ENCODE data around the gene ADORA1. TPM values are rescaled to one million over a fixed set of nuclear protein-coding genes. Genes with fewer than 3 reads are reported as not detected.

Gene ADORA1
- total and polyA plus RNA-seq, 10 of the 15 experiments (the other 5 are each of a cell fraction or from before 2014, with no cell fraction given) = not detected

- BruUV-seq (replicated peaks) = no TSS peak
- Histone ChIP-seq H3K4me3 (no peak overlapping the region), H3K4me1 (ENCODE audit: control insufficient read depth, insufficient read depth, low read length) (no peaks in the 10 kb centered on the region), H3K9me3 (replicated peaks; ENCODE audit: control insufficient read depth, insufficient read depth, low read length) (no peaks in the 10 kb centered on the region), H3K4me2 (ENCODE audit: control insufficient read depth, insufficient read depth) (no peak overlapping the region), H3K79me2 (ENCODE audit: control insufficient read depth, insufficient read depth, low read length) (no peaks in the 10 kb centered on the region), H3K9ac (ENCODE audit: control insufficient read depth, insufficient read depth, low read length) (no peak overlapping the region), H3K36me3 (ENCODE audit: control insufficient read depth in 2 of 2, insufficient read depth in 2 of 2, low read length in 1 of 2) (no peaks in the 10 kb centered on the region), H2AFZ (ENCODE audit: control insufficient read depth, low read depth, low read length) (no peak overlapping the region), H3K27me3 (replicated peaks in 1 of 2; ENCODE audit: control insufficient read depth in 2 of 2, insufficient read depth in 2 of 2, low read length in 1 of 2) (peaks cover 0 to 5% of the 10 kb centered on the region in 2 experiments; a peak in 1 of 4 replicates), H4K20me1 (ENCODE audit: control insufficient read depth, insufficient read depth) (no peaks in the 10 kb centered on the region), H3K27ac (ENCODE audit: control insufficient read depth, insufficient read depth) (no peak overlapping the region)
- no peak for DNase-seq (ENCODE audit: low read depth, low spot score)
- ATAC-seq = peak; percentile 22; the same call in 2 of the 3 replicates
- ChIA-PET RAD21 (ENCODE audit: unreplicated experiment) (interaction anchor here (1.3 to 4.0 kb wide), 9 partner anchors 32 to 175 kb away, joined by 3 to 61 read pairs (median 31); no protein-coding TSS in a partner anchor), CTCF (interaction anchor here (0.6 to 8.5 kb wide), 23 partner anchors 8 to 198 kb away, joined by 3 to 114 read pairs (median 9); partner anchors contain the start of genes ADORA1 and MYBPH), POLR2A (no interaction called here), SMC1A (ENCODE audit: uncharacterized antibody, unreplicated experiment) (interaction anchor here (0.7 to 4.0 kb wide), 15 partner anchors 11 to 480 kb away, joined by 3 to 41 read pairs (median 3); no protein-coding TSS in a partner anchor)
- in situ Hi-C loops (cut with MboI) = loop anchor here (5.0 kb wide), 1 partner anchor 178 kb away; no protein-coding TSS in a partner anchor
- 13% methylated on average over 7 of the region's 7 CpGs for WGBS (ENCODE audit: insufficient coverage, insufficient replicate concordance, low lambda C conversion rate, missing lambda C conversion rate)
- FAIRE-seq = no peak
- intact Hi-C loops (cut with micrococcal nuclease; ENCODE audit: unreplicated experiment) = no loop called here
- TF ChIP-seq, protein P1, sequence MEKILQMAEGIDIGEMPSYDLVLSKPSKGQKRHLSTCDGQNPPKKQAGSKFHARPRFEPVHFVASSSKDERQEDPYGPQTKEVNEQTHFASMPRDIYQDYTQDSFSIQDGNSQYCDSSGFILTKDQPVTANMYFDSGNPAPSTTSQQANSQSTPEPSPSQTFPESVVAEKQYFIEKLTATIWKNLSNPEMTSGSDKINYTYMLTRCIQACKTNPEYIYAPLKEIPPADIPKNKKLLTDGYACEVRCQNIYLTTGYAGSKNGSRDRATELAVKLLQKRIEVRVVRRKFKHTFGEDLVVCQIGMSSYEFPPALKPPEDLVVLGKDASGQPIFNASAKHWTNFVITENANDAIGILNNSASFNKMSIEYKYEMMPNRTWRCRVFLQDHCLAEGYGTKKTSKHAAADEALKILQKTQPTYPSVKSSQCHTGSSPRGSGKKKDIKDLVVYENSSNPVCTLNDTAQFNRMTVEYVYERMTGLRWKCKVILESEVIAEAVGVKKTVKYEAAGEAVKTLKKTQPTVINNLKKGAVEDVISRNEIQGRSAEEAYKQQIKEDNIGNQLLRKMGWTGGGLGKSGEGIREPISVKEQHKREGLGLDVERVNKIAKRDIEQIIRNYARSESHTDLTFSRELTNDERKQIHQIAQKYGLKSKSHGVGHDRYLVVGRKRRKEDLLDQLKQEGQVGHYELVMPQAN (conservative IDR thresholded peaks at IDR 0.05) = no peak
- TF ChIP-seq, protein P2, sequence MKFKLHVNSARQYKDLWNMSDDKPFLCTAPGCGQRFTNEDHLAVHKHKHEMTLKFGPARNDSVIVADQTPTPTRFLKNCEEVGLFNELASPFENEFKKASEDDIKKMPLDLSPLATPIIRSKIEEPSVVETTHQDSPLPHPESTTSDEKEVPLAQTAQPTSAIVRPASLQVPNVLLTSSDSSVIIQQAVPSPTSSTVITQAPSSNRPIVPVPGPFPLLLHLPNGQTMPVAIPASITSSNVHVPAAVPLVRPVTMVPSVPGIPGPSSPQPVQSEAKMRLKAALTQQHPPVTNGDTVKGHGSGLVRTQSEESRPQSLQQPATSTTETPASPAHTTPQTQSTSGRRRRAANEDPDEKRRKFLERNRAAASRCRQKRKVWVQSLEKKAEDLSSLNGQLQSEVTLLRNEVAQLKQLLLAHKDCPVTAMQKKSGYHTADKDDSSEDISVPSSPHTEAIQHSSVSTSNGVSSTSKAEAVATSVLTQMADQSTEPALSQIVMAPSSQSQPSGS (IDR thresholded peaks at IDR 0.05; ENCODE audit: low read length) = no peak
- TF ChIP-seq FOXM1 (IDR thresholded peaks at IDR 0.05; ENCODE audit: low read depth, low read length) (no peak), REST (IDR thresholded peaks at IDR 0.05; ENCODE audit: low read depth, low read length) (no peak), JUND (IDR thresholded peaks at IDR 0.05; ENCODE audit: low read depth, low read length) (no peak), SRF (IDR thresholded peaks at IDR 0.05; ENCODE audit: low read depth in 2 of 2, low read length in 2 of 2) (no peak), TBL1XR1 (IDR thresholded peaks at IDR 0.05; ENCODE audit: low read depth, low read length) (no peak), NBN (IDR thresholded peaks at IDR 0.05) (no peak)
- TF ChIP-seq, protein P3, sequence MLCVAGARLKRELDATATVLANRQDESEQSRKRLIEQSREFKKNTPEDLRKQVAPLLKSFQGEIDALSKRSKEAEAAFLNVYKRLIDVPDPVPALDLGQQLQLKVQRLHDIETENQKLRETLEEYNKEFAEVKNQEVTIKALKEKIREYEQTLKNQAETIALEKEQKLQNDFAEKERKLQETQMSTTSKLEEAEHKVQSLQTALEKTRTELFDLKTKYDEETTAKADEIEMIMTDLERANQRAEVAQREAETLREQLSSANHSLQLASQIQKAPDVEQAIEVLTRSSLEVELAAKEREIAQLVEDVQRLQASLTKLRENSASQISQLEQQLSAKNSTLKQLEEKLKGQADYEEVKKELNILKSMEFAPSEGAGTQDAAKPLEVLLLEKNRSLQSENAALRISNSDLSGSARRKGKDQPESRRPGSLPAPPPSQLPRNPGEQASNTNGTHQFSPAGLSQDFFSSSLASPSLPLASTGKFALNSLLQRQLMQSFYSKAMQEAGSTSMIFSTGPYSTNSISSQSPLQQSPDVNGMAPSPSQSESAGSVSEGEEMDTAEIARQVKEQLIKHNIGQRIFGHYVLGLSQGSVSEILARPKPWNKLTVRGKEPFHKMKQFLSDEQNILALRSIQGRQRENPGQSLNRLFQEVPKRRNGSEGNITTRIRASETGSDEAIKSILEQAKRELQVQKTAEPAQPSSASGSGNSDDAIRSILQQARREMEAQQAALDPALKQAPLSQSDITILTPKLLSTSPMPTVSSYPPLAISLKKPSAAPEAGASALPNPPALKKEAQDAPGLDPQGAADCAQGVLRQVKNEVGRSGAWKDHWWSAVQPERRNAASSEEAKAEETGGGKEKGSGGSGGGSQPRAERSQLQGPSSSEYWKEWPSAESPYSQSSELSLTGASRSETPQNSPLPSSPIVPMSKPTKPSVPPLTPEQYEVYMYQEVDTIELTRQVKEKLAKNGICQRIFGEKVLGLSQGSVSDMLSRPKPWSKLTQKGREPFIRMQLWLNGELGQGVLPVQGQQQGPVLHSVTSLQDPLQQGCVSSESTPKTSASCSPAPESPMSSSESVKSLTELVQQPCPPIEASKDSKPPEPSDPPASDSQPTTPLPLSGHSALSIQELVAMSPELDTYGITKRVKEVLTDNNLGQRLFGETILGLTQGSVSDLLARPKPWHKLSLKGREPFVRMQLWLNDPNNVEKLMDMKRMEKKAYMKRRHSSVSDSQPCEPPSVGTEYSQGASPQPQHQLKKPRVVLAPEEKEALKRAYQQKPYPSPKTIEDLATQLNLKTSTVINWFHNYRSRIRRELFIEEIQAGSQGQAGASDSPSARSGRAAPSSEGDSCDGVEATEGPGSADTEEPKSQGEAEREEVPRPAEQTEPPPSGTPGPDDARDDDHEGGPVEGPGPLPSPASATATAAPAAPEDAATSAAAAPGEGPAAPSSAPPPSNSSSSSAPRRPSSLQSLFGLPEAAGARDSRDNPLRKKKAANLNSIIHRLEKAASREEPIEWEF (IDR thresholded peaks at IDR 0.05; ENCODE audit: insufficient replicate concordance, low read depth, low read length) = no peak
Observed at GRCh38 chr1:203214871-203215270, 87.3 kb downstream of the ADORA1 start.

Data from GM12878 (cell line).